Measurements from ENCODE around the gene RBMS1. TPM values are rescaled to one million over a fixed set of nuclear protein-coding genes. Genes with fewer than 3 reads are reported as not detected.

The RBMS1 gene
- total and polyA plus RNA-seq, 2 experiments from 2014 or later, result 55.5 to 94.8 TPM

DNA sequence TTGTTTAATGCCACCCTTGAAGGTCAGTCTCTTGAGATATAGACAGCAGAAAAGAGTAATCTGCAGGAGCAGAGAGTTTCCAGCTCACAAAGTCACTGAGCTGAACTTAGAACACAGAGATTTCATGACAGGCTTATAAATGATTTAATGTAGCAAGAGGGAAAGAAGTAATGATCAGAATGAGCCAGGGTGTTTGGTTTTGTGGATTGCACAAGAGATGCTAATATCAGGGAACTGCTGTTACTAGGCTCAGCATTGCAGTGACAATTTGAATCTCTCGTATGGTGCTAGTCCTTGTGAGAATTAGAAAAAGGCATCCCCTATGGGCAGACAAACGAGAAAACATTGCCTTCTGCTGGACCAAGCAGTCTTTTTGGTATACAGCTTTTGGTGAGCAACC is 231.9 kb downstream of the RBMS1 start:
- H3K4me1 Mint-ChIP-seq, result no peaks in the 10 kb centered on the region; the same call in 2 of the 3 replicates
- Histone ChIP-seq H4K20me1 (replicated peaks; ENCODE audit: insufficient read depth) (no peaks in the 10 kb centered on the region), H3F3A (replicated peaks; ENCODE audit: low read depth) (no peaks in the 10 kb centered on the region), H2AFZ (no peak overlapping the region), H3K27me3 (ENCODE audit: insufficient read depth) (no peaks in the 10 kb centered on the region), H3K9me2 (ENCODE audit: insufficient read depth) (no peaks in the 10 kb centered on the region; the same call in 1 of the 2 replicates), H3K4me2 (no peak overlapping the region), H3K4me1 (ENCODE audit: insufficient read depth) (no peaks in the 10 kb centered on the region), H3K79me2 (replicated peaks; ENCODE audit: insufficient read depth) (no peaks in the 10 kb centered on the region), H3K27ac (ENCODE audit: low read depth) (no peak overlapping the region), H3K4me3 (no peak overlapping the region), H3K36me3 (ENCODE audit: insufficient read depth) (no peaks in the 10 kb centered on the region)
- DNase-seq (ENCODE audit: low spot score), result no peak
- no peak for TF ChIP-seq POLR2AphosphoS5 (IDR thresholded peaks at IDR 0.05; ENCODE audit: low read depth)
- TF ChIP-seq EZH2phosphoT487 (IDR thresholded peaks at IDR 0.05; ENCODE audit: unreplicated experiment), result no peak
- TF ChIP-seq, protein P1, sequence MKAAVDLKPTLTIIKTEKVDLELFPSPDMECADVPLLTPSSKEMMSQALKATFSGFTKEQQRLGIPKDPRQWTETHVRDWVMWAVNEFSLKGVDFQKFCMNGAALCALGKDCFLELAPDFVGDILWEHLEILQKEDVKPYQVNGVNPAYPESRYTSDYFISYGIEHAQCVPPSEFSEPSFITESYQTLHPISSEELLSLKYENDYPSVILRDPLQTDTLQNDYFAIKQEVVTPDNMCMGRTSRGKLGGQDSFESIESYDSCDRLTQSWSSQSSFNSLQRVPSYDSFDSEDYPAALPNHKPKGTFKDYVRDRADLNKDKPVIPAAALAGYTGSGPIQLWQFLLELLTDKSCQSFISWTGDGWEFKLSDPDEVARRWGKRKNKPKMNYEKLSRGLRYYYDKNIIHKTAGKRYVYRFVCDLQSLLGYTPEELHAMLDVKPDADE (IDR thresholded peaks at IDR 0.05), result no peak
- no peak for TF ChIP-seq CREB1 (CRISPR knock-in tag; IDR thresholded peaks at IDR 0.05; ENCODE audit: low read depth)
- TF ChIP-seq ZNF331 (CRISPR knock-in tag; IDR thresholded peaks at IDR 0.05; ENCODE audit: low read depth), result no peak
- no peak for TF ChIP-seq NANOG (IDR thresholded peaks at IDR 0.05; ENCODE audit: borderline replicate concordance)
- TF ChIP-seq, protein P2, sequence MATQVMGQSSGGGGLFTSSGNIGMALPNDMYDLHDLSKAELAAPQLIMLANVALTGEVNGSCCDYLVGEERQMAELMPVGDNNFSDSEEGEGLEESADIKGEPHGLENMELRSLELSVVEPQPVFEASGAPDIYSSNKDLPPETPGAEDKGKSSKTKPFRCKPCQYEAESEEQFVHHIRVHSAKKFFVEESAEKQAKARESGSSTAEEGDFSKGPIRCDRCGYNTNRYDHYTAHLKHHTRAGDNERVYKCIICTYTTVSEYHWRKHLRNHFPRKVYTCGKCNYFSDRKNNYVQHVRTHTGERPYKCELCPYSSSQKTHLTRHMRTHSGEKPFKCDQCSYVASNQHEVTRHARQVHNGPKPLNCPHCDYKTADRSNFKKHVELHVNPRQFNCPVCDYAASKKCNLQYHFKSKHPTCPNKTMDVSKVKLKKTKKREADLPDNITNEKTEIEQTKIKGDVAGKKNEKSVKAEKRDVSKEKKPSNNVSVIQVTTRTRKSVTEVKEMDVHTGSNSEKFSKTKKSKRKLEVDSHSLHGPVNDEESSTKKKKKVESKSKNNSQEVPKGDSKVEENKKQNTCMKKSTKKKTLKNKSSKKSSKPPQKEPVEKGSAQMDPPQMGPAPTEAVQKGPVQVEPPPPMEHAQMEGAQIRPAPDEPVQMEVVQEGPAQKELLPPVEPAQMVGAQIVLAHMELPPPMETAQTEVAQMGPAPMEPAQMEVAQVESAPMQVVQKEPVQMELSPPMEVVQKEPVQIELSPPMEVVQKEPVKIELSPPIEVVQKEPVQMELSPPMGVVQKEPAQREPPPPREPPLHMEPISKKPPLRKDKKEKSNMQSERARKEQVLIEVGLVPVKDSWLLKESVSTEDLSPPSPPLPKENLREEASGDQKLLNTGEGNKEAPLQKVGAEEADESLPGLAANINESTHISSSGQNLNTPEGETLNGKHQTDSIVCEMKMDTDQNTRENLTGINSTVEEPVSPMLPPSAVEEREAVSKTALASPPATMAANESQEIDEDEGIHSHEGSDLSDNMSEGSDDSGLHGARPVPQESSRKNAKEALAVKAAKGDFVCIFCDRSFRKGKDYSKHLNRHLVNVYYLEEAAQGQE (IDR thresholded peaks at IDR 0.05; ENCODE audit: unreplicated experiment), result no peak
- no peak for TF ChIP-seq STAT1 (IDR thresholded peaks at IDR 0.05; ENCODE audit: unreplicated experiment)
- TF ChIP-seq, protein P3, sequence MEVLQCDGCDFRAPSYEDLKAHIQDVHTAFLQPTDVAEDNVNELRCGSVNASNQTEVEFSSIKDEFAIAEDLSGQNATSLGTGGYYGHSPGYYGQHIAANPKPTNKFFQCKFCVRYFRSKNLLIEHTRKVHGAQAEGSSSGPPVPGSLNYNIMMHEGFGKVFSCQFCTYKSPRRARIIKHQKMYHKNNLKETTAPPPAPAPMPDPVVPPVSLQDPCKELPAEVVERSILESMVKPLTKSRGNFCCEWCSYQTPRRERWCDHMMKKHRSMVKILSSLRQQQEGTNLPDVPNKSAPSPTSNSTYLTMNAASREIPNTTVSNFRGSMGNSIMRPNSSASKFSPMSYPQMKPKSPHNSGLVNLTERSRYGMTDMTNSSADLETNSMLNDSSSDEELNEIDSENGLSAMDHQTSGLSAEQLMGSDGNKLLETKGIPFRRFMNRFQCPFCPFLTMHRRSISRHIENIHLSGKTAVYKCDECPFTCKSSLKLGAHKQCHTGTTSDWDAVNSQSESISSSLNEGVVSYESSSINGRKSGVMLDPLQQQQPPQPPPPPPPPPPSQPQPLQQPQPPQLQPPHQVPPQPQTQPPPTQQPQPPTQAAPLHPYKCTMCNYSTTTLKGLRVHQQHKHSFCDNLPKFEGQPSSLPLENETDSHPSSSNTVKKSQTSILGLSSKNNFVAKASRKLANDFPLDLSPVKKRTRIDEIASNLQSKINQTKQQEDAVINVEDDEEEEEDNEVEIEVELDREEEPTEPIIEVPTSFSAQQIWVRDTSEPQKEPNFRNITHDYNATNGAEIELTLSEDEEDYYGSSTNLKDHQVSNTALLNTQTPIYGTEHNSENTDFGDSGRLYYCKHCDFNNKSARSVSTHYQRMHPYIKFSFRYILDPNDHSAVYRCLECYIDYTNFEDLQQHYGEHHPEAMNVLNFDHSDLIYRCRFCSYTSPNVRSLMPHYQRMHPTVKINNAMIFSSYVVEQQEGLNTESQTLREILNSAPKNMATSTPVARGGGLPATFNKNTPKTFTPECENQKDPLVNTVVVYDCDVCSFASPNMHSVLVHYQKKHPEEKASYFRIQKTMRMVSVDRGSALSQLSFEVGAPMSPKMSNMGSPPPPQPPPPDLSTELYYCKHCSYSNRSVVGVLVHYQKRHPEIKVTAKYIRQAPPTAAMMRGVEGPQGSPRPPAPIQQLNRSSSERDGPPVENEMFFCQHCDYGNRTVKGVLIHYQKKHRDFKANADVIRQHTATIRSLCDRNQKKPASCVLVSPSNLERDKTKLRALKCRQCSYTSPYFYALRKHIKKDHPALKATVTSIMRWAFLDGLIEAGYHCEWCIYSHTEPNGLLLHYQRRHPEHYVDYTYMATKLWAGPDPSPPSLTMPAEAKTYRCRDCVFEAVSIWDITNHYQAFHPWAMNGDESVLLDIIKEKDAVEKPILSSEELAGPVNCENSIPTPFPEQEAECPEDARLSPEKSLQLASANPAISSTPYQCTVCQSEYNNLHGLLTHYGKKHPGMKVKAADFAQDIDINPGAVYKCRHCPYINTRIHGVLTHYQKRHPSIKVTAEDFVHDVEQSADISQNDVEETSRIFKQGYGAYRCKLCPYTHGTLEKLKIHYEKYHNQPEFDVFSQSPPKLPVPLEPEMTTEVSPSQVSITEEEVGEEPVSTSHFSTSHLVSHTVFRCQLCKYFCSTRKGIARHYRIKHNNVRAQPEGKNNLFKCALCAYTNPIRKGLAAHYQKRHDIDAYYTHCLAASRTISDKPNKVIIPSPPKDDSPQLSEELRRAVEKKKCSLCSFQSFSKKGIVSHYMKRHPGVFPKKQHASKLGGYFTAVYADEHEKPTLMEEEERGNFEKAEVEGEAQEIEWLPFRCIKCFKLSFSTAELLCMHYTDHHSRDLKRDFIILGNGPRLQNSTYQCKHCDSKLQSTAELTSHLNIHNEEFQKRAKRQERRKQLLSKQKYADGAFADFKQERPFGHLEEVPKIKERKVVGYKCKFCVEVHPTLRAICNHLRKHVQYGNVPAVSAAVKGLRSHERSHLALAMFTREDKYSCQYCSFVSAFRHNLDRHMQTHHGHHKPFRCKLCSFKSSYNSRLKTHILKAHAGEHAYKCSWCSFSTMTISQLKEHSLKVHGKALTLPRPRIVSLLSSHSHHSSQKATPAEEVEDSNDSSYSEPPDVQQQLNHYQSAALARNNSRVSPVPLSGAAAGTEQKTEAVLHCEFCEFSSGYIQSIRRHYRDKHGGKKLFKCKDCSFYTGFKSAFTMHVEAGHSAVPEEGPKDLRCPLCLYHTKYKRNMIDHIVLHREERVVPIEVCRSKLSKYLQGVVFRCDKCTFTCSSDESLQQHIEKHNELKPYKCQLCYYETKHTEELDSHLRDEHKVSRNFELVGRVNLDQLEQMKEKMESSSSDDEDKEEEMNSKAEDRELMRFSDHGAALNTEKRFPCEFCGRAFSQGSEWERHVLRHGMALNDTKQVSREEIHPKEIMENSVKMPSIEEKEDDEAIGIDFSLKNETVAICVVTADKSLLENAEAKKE (CRISPR knock-in tag; IDR thresholded peaks at IDR 0.05), result no peak
- no peak for TF ChIP-seq EZH2 (IDR thresholded peaks at IDR 0.05; ENCODE audit: low read depth, unreplicated experiment)
- TF ChIP-seq JUNB (IDR thresholded peaks at IDR 0.05; ENCODE audit: unreplicated experiment), result no peak
- TF ChIP-seq ZNF114 (CRISPR knock-in tag; IDR thresholded peaks at IDR 0.05), result no peak
- TF ChIP-seq, protein P4, sequence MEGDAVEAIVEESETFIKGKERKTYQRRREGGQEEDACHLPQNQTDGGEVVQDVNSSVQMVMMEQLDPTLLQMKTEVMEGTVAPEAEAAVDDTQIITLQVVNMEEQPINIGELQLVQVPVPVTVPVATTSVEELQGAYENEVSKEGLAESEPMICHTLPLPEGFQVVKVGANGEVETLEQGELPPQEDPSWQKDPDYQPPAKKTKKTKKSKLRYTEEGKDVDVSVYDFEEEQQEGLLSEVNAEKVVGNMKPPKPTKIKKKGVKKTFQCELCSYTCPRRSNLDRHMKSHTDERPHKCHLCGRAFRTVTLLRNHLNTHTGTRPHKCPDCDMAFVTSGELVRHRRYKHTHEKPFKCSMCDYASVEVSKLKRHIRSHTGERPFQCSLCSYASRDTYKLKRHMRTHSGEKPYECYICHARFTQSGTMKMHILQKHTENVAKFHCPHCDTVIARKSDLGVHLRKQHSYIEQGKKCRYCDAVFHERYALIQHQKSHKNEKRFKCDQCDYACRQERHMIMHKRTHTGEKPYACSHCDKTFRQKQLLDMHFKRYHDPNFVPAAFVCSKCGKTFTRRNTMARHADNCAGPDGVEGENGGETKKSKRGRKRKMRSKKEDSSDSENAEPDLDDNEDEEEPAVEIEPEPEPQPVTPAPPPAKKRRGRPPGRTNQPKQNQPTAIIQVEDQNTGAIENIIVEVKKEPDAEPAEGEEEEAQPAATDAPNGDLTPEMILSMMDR (conservative IDR thresholded peaks at IDR 0.05; ENCODE audit: low read depth in 2 of 2), result no peak
- no peak overlapping the region for H3K4me3 Mint-ChIP-seq
- H3K27me3 Mint-ChIP-seq (ENCODE audit: insufficient read depth, low read depth, poor library complexity), result peaks cover 2% of the 10 kb centered on the region
- H3K9me3 Mint-ChIP-seq, result no peaks in the 10 kb centered on the region; the same call in 2 of the 3 replicates
- H3K36me3 Mint-ChIP-seq (ENCODE audit: low read depth), result no peaks in the 10 kb centered on the region
- no peak overlapping the region for H3K27ac Mint-ChIP-seq
- ATAC-seq, result no peak

Data from GM23338 (cell line).